ENCODE measurements around the gene AP1G2. TPM values are rescaled to one million over a fixed set of nuclear protein-coding genes. Genes with fewer than 3 reads are reported as not detected.

Gene AP1G2
- total and polyA plus RNA-seq, 2 of the 13 experiments (the other 11 are each of a cell fraction or from before 2014, with no cell fraction given), result 96.9 to 611 TPM

GRCh38 chr14:23609411-23610089, 42.0 kb upstream of the AP1G2 start (continued):
- TF ChIP-seq ZBTB43 (CRISPR knock-in tag; conservative IDR thresholded peaks at IDR 0.05), result peak; percentile 70; the same call in 1 of the 2 replicates
- TF ChIP-seq RAD21 (CRISPR knock-in tag; IDR thresholded peaks at IDR 0.05), result peak; percentile 53
- peak; percentile 90 for TF ChIP-seq ZNF317 (CRISPR knock-in tag; IDR thresholded peaks at IDR 0.05)

- ATAC-seq, result no peak
- no peak for DNase-seq (ENCODE audit: low spot score)
- BruUV-seq (replicated peaks), result TSS peak; percentile 82
- H3K4me2 ChIP-seq (ENCODE audit: low read depth, low read length), result peak overlapping the region; percentile 86
- H3K9me3 ChIP-seq (ENCODE audit: low read length), result no peaks in the 10 kb centered on the region
- no peak overlapping the region for H2AFZ ChIP-seq (ENCODE audit: low read length)
- no peaks in the 10 kb centered on the region for H3K79me2 ChIP-seq (ENCODE audit: insufficient read depth, low read length)
- no peaks in the 10 kb centered on the region for H4K20me1 ChIP-seq (ENCODE audit: insufficient read depth, low read length)
- intact Hi-C loops (cut with micrococcal nuclease; ENCODE audit: unreplicated experiment), result no loop called here
- peak overlapping the region; percentile 89 for H3K27ac ChIP-seq (ENCODE audit: extremely low read length, insufficient read depth, low read length)
- FAIRE-seq, result no peak
- ChIA-PET POLR2A (interaction anchor here (1.0 to 14.7 kb wide), 17 partner anchors 8 to 633 kb away, joined by 3 to 1105 read pairs (median 7); partner anchors contain the start of genes DHRS2, HOMEZ, IRF9 and NRL), CTCF (ENCODE audit: low intra/inter-chr PET ratio, low total read pairs) (interaction anchor here (1.1 to 2.4 kb wide), 2 partner anchors 23 to 24 kb away, joined by 3 to 8 read pairs; no protein-coding TSS in a partner anchor)
- no peak overlapping the region for H3K9ac ChIP-seq (ENCODE audit: insufficient read depth, low read depth, low read length)
- no peak overlapping the region for H3K4me3 ChIP-seq (replicated peaks in 1 of 3; ENCODE audit: insufficient read depth in 1 of 3, low read depth in 2 of 3, low read length in 3 of 3)
- 98% methylated on average over 3 of the region's 3 CpGs for WGBS (ENCODE audit: low lambda C conversion rate)
- H3K4me1 ChIP-seq (ENCODE audit: insufficient read depth, low read length), result peaks cover 91% of the 10 kb centered on the region
- in situ Hi-C loops (cut with HindIII; ENCODE audit: extremely low pct_ligation_motif_present, low pct_unique_long_range_greater_than_20kb), result no loop called here
- H3K27me3 ChIP-seq (ENCODE audit: control insufficient read depth in 1 of 2, insufficient read depth in 2 of 2, low read length in 2 of 2), result no peaks in the 10 kb centered on the region
- no peaks in the 10 kb centered on the region for H3K36me3 ChIP-seq (replicated peaks in 1 of 2; ENCODE audit: control insufficient read depth in 1 of 2, insufficient read depth in 2 of 2, low read length in 2 of 2)
- TF ChIP-seq PRDM4 (CRISPR knock-in tag; IDR thresholded peaks at IDR 0.05; ENCODE audit: borderline replicate concordance) (no peak), JUNB (CRISPR knock-in tag; IDR thresholded peaks at IDR 0.05; ENCODE audit: borderline replicate concordance) (peak; percentile 18; the same call in 1 of the 2 replicates), MED13 (CRISPR knock-in tag; IDR thresholded peaks at IDR 0.05) (no peak), ZBTB49 (CRISPR knock-in tag; IDR thresholded peaks at IDR 0.05; ENCODE audit: borderline replicate concordance) (no peak), ZNF800 (CRISPR knock-in tag; IDR thresholded peaks at IDR 0.05) (peak; percentile 35; the same call in 1 of the 2 replicates), ZBTB3 (CRISPR knock-in tag; IDR thresholded peaks at IDR 0.05; ENCODE audit: borderline replicate concordance, low read depth) (0 out of 2 replicates have a peak, but pooled peaks have one; percentile 10), ZNF776 (CRISPR knock-in tag; IDR thresholded peaks at IDR 0.05) (no peak), GLMP (CRISPR knock-in tag; IDR thresholded peaks at IDR 0.05; ENCODE audit: borderline replicate concordance) (no peak), GZF1 (CRISPR knock-in tag; IDR thresholded peaks at IDR 0.05) (no peak)
Measured at GRCh38 chr14:23609001-23609400, 41.4 kb upstream of the AP1G2 start.
